Spleen (tissue), 11 donors: ENCODE results near the gene DGUOK. TPM values are rescaled to one million over a fixed set of nuclear protein-coding genes. Genes with fewer than 3 reads are reported as not detected.

ENCODE experiments used
- DNase-seq: peaks from one replicate; pipeline ENCODE4 v3.0.0-alpha.2; 2020
- H3K27ac ChIP-seq, 8 donors: fragments of 200-600 bp; sonication (generic) in 7 of 8; 1 replicate in 4 of 8; 2 replicates in 4 of 8; pipeline versions ENCODE4 v1.5.0 to v1.8.0; 2016 to 2021; ENCODE audit warnings: inconsistent platforms in 4 of 8, mild to moderate bottlenecking in 4 of 8, moderate library complexity in 1 of 8
- H3K27me3 ChIP-seq, 7 donors: fragments of 200-600 bp; sonication (generic) in 6 of 7; replicated peaks in 1 of 7; 1 replicate in 4 of 7; 2 replicates in 3 of 7; pipeline versions ENCODE4 v1.5.0 to v1.8.0; 2016 to 2021; ENCODE audit warnings: inconsistent platforms in 3 of 7, mild to moderate bottlenecking in 1 of 7
- H3K36me3 ChIP-seq, 6 donors: fragments of 200-600 bp; sonication (generic) in 5 of 6; 1 replicate in 4 of 6; 2 replicates in 2 of 6; pipeline versions ENCODE4 v1.5.0 to v1.8.0; 2016 to 2021; ENCODE audit warnings: inconsistent platforms in 2 of 6
- H3K4me1 ChIP-seq, 6 donors: fragments of 200-600 bp; sonication (generic) in 5 of 6; 1 replicate in 3 of 6; 2 replicates in 3 of 6; pipeline versions ENCODE4 v1.5.0 to v1.8.0; 2016 to 2021; ENCODE audit warnings: inconsistent platforms in 3 of 6
- H3K4me3 ChIP-seq, 8 donors: fragments of 200-600 bp; sonication (generic) in 7 of 8; 1 replicate in 4 of 8; 2 replicates in 4 of 8; pipeline versions ENCODE4 v1.5.0 to v1.8.0; 2016 to 2021; ENCODE audit warnings: inconsistent platforms in 4 of 8, mild to moderate bottlenecking in 4 of 8, moderate library complexity in 2 of 8
- H3K9me3 ChIP-seq, 8 donors: fragments of 200-600 bp; sonication (generic) in 7 of 8; 1 replicate in 4 of 8; 2 replicates in 4 of 8; pipeline versions ENCODE4 v1.5.0 to v1.8.0; 2016 to 2021; ENCODE audit warnings: inconsistent platforms in 4 of 8
- CTCF ChIP-seq, 11 experiments: fragments of 200-600 bp in 7 of 11; fragments of 450-650 bp in 4 of 11; sonication (generic) in 4 of 11; IDR thresholded peaks in 8 of 11; conservative IDR thresholded peaks in 3 of 11; 1 replicate in 7 of 11; 2 replicates in 4 of 11; pipeline versions ENCODE4 v1.4.0 to v1.8.0; 2016 to 2021; ENCODE audit warnings: antibody characterized with exemption in 11 of 11, inconsistent platforms in 4 of 11, mild to moderate bottlenecking in 1 of 11
- POLR2A ChIP-seq, 3 donors: fragments of 450-650 bp; IDR thresholded peaks; one replicate each; pipeline ENCODE4 v1.5.1; 2017; ENCODE audit warnings: antibody characterized with exemption in 3 of 3, mild to moderate bottlenecking in 1 of 3
- POLR2AphosphoS5 ChIP-seq, 3 donors: sonication (generic); formaldehyde crosslinking; IDR thresholded peaks; one replicate each; pipeline ENCODE4 v1.5.1; 2017; ENCODE audit warnings: antibody characterized with exemption in 3 of 3
- WGBS, 5 donors: extraction: QIAGEN DNeasy Blood & Tissue Kit in 3 of 5; methylation state at CpG; one replicate each; pipeline versions ENCODE4 v1.1.5 to v1.1.7; 2013 to 2018; 5-methylcytosine and 5-hydroxymethylcytosine counted together
- intact Hi-C: fragments of 100-400 bp; cut with DNase I; formaldehyde crosslinking; loops from one replicate; pipeline ENCODE4 v1.15.0; 2023; ENCODE audit warnings: low total_unique reads
- polyA plus RNA-seq, 3 donors: library from polyadenylated mRNA; stranded (reverse); fragments of 200-250 nt; gene quantifications; one replicate each; pipeline ENCODE4 v1.2.1, GENCODE V29; 2013
- total RNA-seq, 7 donors: library from RNA; depleted of rRNA in 3 of 7; stranded (reverse); fragments of >200 nt in 3 of 7; fragmentation: NEBNext Ultra II Directional in 4 of 7; extraction: Animal tissue kit (Norgen Biotek cat#: 25700) in 4 of 7; gene quantifications; one replicate each; pipeline versions ENCODE4 v1.1.0 to v1.2.1, GENCODE V29; 2016 to 2021
- donor health status: healthy with polysubstance abuse.
- donor health status: DM: no; HTN: no; CAD: no; lungs with moderate emphysema.
- donor health status: DM: no; HTN: no; CAD: no.
- donor health status: Bipolar disorder and iron deficiency.
- donor health status: healthy.
- donor health status: DM: no; HTN: no; CAD: no.
- donor health status: DM: yes; HTN: yes; CAD: no.

Gene DGUOK
- total and polyA plus RNA-seq, 10 donors = 41.3 to 120 (median 57.1) TPM

GRCh38 chr2:73984922-73985307 lies 58.2 kb downstream of the DGUOK start:
- Histone ChIP-seq H3K27ac (peak overlapping the region in 7 of 8 donors; percentile 63 to 93 (median 83)), H3K4me1 (peaks cover 40 to 91% (median 81%) of the 10 kb centered on the region in 6 donors), H3K27me3 (peaks cover 0 to 9% (median 0%) of the 10 kb centered on the region in 7 donors), H3K4me3 (peak overlapping the region; percentile 38 to 75 (median 62)), H3K36me3 (peaks cover 0 to 31% (median 0%) of the 10 kb centered on the region in 6 donors), H3K9me3 (no peaks in the 10 kb centered on the region)
- TF ChIP-seq POLR2A (IDR thresholded peaks at IDR 0.05) = no peak
- no peak for TF ChIP-seq CTCF (IDR thresholded peaks at IDR 0.05 in 8 of 11, conservative IDR thresholded peaks at IDR 0.05 in 3 of 11)
- TF ChIP-seq POLR2AphosphoS5 (IDR thresholded peaks at IDR 0.05) = peak; percentile 62 to 79 (median 77)
- 0 to 1% (median 1%) methylated on average over 17 to 53 of the region's 58 CpGs; no CpG with 5 or more reads in 2 of the 5 donors for WGBS, 5 donors
- intact Hi-C loops = loop anchor here (5.0 kb wide), 1 partner anchor 58 kb away; the partner anchor contains the start of gene DGUOK
- no peak for DNase-seq

- 0 to 2% (median 1%) methylated on average over 11 to 66 of the region's 66 CpGs for WGBS, 5 donors
- DNase-seq = peak; percentile 91
- peaks cover 40 to 91% (median 75%) of the 10 kb centered on the region in 6 donors for H3K4me1 ChIP-seq
These were observed 58.8 kb downstream of the DGUOK start for GRCh38 chr2:73985308-73986084.

GRCh38 chr2:73986085-73986681 lies 59.5 kb downstream of the DGUOK start:
- H3K36me3 ChIP-seq = peaks cover 0 to 44% (median 0%) of the 10 kb centered on the region in 6 donors
- DNase-seq = peak; percentile 82
- H3K4me1 ChIP-seq = peaks cover 40 to 88% (median 69%) of the 10 kb centered on the region in 6 donors
- TF ChIP-seq POLR2A (IDR thresholded peaks at IDR 0.05) (no peak), CTCF (IDR thresholded peaks at IDR 0.05 in 8 of 11, conservative IDR thresholded peaks at IDR 0.05 in 3 of 11) (no peak), POLR2AphosphoS5 (IDR thresholded peaks at IDR 0.05) (no peak)
- H3K9me3 ChIP-seq = no peaks in the 10 kb centered on the region
- intact Hi-C loops = no loop called here
- peak overlapping the region; percentile 50 to 75 (median 64) for H3K4me3 ChIP-seq
- peak overlapping the region in 6 of 8 donors; percentile 83 to 93 (median 88) for H3K27ac ChIP-seq
- WGBS, 5 donors = 73 to 86% (median 76%) methylated on average over 15 to 21 of the region's 21 CpGs
- no peaks in the 10 kb centered on the region for H3K27me3 ChIP-seq

More at GRCh38 chr2:73985308-73986084, 58.8 kb downstream of the DGUOK start:
- peaks cover 0 to 37% (median 0%) of the 10 kb centered on the region in 6 donors for H3K36me3 ChIP-seq
- H3K27me3 ChIP-seq = peaks cover 0 to 3% (median 0%) of the 10 kb centered on the region in 7 donors
- H3K9me3 ChIP-seq = no peaks in the 10 kb centered on the region
- peak overlapping the region; percentile 50 to 75 (median 64) for H3K4me3 ChIP-seq
- no peak for TF ChIP-seq POLR2A (IDR thresholded peaks at IDR 0.05)
- peak; percentile 54 to 70 (median 67) for TF ChIP-seq POLR2AphosphoS5 (IDR thresholded peaks at IDR 0.05)
- no peak for TF ChIP-seq CTCF (IDR thresholded peaks at IDR 0.05 in 8 of 11, conservative IDR thresholded peaks at IDR 0.05 in 3 of 11)
- peak overlapping the region in 7 of 8 donors; percentile 83 to 93 (median 87) for H3K27ac ChIP-seq
- intact Hi-C loops = no loop called here
